Measurements from ENCODE around the gene DENND10.

- no peak for TF ChIP-seq NFRKB (IDR thresholded peaks at IDR 0.05)
- TF ChIP-seq SP1 (IDR thresholded peaks at IDR 0.05): no peak
- TF ChIP-seq ELF4 (IDR thresholded peaks at IDR 0.05): no peak
- TF ChIP-seq BHLHE40 (IDR thresholded peaks at IDR 0.05; ENCODE audit: borderline replicate concordance): no peak
- no peak for TF ChIP-seq FOXM1 (IDR thresholded peaks at IDR 0.05; ENCODE audit: borderline replicate concordance)
- no peak for TF ChIP-seq TARDBP (IDR thresholded peaks at IDR 0.05)
- no peak for TF ChIP-seq SUZ12 (IDR thresholded peaks at IDR 0.05)
- TF ChIP-seq L3MBTL2 (conservative IDR thresholded peaks at IDR 0.05): no peak
- TF ChIP-seq HDGF (IDR thresholded peaks at IDR 0.05; ENCODE audit: borderline replicate concordance): no peak
- no peak for TF ChIP-seq FOXA1 (IDR thresholded peaks at IDR 0.05)
- no peak for TF ChIP-seq ZNF384 (IDR thresholded peaks at IDR 0.05)
Observed at GRCh38 chr10:119131512-119132240, 27.8 kb downstream of the DENND10 start.

Data from HEK293T (cell line).